Keratinocyte (primary cell): ENCODE data around the gene CNTNAP2. TPM values are rescaled to one million over a fixed set of nuclear protein-coding genes. Genes with fewer than 3 reads are reported as not detected.

Experiments used
- DNase-seq: peaks from one replicate; pipeline ENCODE4 v3.0.0-alpha.2; 2011; ENCODE audit warnings: low read depth, missing footprints, low spot score
- FAIRE-seq: peaks from 2 replicates; lab custom pipeline; 2011; peaks lifted over from hg19 to GRCh38; lab: Jason Lieb, UNC
- H2AFZ ChIP-seq: 2 replicates; pipeline ENCODE4 v1.6.0; 2012; ENCODE audit warnings: low read length, control low read depth, inconsistent platforms; ENCODE audit not compliant: control insufficient read depth
- H3K27ac ChIP-seq: 2 replicates; pipeline ENCODE4 v1.5.1; 2011; ENCODE audit warnings: low read length; ENCODE audit not compliant: control insufficient read depth, insufficient read depth
- H3K27me3 ChIP-seq: 3 replicates; pipeline ENCODE4 v1.6.0; 2011; ENCODE audit warnings: low read length; ENCODE audit not compliant: control insufficient read depth, insufficient read depth; ENCODE audit errors: extremely low read depth
- H3K36me3 ChIP-seq, 2 experiments: 2 replicates in 1 of 2; 3 replicates in 1 of 2; pipeline ENCODE4 v1.5.1; 2011; ENCODE audit warnings: low read length in 2 of 2, mild to moderate bottlenecking in 1 of 2; ENCODE audit not compliant: control insufficient read depth in 2 of 2, insufficient read depth in 2 of 2; ENCODE audit errors: extremely low read depth in 1 of 2
- H3K4me1 ChIP-seq: 3 replicates; pipeline ENCODE4 v1.5.1; 2011; ENCODE audit warnings: low read length; ENCODE audit not compliant: control insufficient read depth, insufficient read depth; ENCODE audit errors: extremely low read depth
- H3K4me2 ChIP-seq: 3 replicates; pipeline ENCODE4 v1.6.0; 2011; ENCODE audit warnings: low read depth, low read length; ENCODE audit not compliant: control insufficient read depth, insufficient read depth; ENCODE audit errors: extremely low read depth
- H3K4me3 ChIP-seq, 3 experiments: fragments of 200-600 bp in 1 of 3; sonication (generic) in 1 of 3; 2 replicates in 2 of 3; 3 replicates in 1 of 3; pipeline ENCODE4 v1.5.1; 2011 to 2016; ENCODE audit warnings: low read length in 3 of 3, mild to moderate bottlenecking in 3 of 3, control low read depth in 2 of 3, inconsistent platforms in 1 of 3, low read depth in 1 of 3, mixed read lengths in 1 of 3, mixed run types in 1 of 3, moderate library complexity in 1 of 3; ENCODE audit not compliant: control insufficient read depth in 2 of 3, insufficient read depth in 2 of 3; ENCODE audit errors: extremely low read depth in 1 of 3
- H3K79me2 ChIP-seq: 2 replicates; pipeline ENCODE4 v1.6.0; 2012; ENCODE audit warnings: low read length; ENCODE audit not compliant: control insufficient read depth, insufficient read depth
- H3K9ac ChIP-seq: 3 replicates; pipeline ENCODE4 v1.6.0; 2011; ENCODE audit warnings: low read length; ENCODE audit not compliant: control insufficient read depth, insufficient read depth; ENCODE audit errors: extremely low read depth
- H3K9me1 ChIP-seq: 3 replicates; pipeline ENCODE4 v1.6.0; 2011; ENCODE audit warnings: low read length; ENCODE audit not compliant: control insufficient read depth, insufficient read depth; ENCODE audit errors: extremely low read depth
- H3K9me3 ChIP-seq: 2 replicates; pipeline ENCODE4 v1.5.1; 2012; ENCODE audit warnings: low read depth, low read length; ENCODE audit not compliant: control insufficient read depth
- H4K20me1 ChIP-seq: 3 replicates; pipeline ENCODE4 v1.6.0; 2011; ENCODE audit warnings: low read length; ENCODE audit not compliant: control insufficient read depth, insufficient read depth; ENCODE audit errors: extremely low read depth
- EZH2 ChIP-seq: IDR thresholded peaks from one replicate; pipeline ENCODE4 v1.6.1; 2012; ENCODE audit warnings: inconsistent platforms, mild to moderate bottlenecking, low read length, moderate library complexity
- dilution Hi-C: fragments of 300-500 bp; cut with MboI; formaldehyde crosslinking; loops from one replicate; pipeline ENCODE4 v1.7.0; 2020; ENCODE audit warnings: low sequenced_read_pairs; ENCODE audit not compliant: extremely low pct_ligation_motif_present
- polyA plus RNA-seq, 5 experiments: library from polyadenylated mRNA; depleted of rRNA in 3 of 5; stranded (reverse) in 3 of 5; stranded (forward) in 1 of 5; unstranded in 1 of 5; fragments of >200 nt; gene quantifications; 1 replicate in 1 of 5; 2 replicates in 3 of 5; 3 replicates in 1 of 5; pipeline versions ENCODE4 v1.2.1 to v1.2.3, GENCODE V29; 2011 to 2012; ENCODE audit warnings: missing spikeins in 2 of 5, low read depth in 1 of 5, low replicate concordance in 1 of 5
- TF ChIP-seq, protein P1 (sequence below), 3 experiments: IDR thresholded peaks in 1 of 3; conservative IDR thresholded peaks in 1 of 3; optimal IDR thresholded peaks in 1 of 3; 2 replicates in 2 of 3; 3 replicates in 1 of 3; pipeline versions ENCODE3 to v1.5.1; 2011; ENCODE audit warnings: low read length in 3 of 3, mild to moderate bottlenecking in 3 of 3, moderate library complexity in 2 of 3, control low read depth in 1 of 3, inconsistent platforms in 1 of 3; ENCODE audit not compliant: insufficient read depth in 2 of 3; ENCODE audit errors: extremely low read depth in 1 of 3

Gene CNTNAP2
- polyA plus RNA-seq, 1 donor (not counting 4 experiments of a cell fraction or from before 2014, with no cell fraction given), result 1.4 TPM

DNA sequence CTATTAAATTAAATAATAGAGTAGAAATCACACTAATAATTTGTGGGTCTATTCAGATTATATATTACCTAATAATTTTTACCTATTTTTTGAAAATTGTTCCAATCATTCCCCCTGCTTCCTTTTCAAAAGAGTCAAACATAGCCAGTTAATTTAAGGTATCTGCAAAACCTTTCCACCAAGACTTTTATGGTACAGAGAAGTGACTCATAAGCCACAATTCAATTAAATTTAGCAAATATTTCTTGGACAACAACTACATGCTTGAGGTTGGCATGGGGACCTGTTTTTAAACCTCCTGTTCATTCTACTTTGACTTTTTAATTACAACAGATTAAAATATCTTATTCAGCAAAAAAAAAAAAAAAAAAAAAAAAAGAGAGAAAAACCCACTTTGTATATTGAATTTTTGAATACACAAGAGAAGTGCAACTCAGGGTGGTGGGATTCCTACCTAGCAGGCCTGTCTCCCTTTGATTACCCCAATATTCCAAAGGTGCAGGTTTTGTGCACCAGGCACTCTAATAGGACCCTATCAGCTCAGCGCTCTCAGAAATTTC, 2172.1 kb downstream of the CNTNAP2 start:
- dilution Hi-C loops, result no loop called here
- Histone ChIP-seq H3K9ac (no peak overlapping the region), H3K36me3 (no peaks in the 10 kb centered on the region), H4K20me1 (no peaks in the 10 kb centered on the region), H3K27me3 (no peaks in the 10 kb centered on the region), H3K9me3 (no peaks in the 10 kb centered on the region), H3K9me1 (no peaks in the 10 kb centered on the region), H3K4me2 (no peak overlapping the region), H3K79me2 (no peaks in the 10 kb centered on the region), H3K4me3 (no peak overlapping the region), H3K27ac (no peak overlapping the region), H2AFZ (no peak overlapping the region), H3K4me1 (no peaks in the 10 kb centered on the region)
- TF ChIP-seq EZH2, result no peak
- TF ChIP-seq, protein P1, sequence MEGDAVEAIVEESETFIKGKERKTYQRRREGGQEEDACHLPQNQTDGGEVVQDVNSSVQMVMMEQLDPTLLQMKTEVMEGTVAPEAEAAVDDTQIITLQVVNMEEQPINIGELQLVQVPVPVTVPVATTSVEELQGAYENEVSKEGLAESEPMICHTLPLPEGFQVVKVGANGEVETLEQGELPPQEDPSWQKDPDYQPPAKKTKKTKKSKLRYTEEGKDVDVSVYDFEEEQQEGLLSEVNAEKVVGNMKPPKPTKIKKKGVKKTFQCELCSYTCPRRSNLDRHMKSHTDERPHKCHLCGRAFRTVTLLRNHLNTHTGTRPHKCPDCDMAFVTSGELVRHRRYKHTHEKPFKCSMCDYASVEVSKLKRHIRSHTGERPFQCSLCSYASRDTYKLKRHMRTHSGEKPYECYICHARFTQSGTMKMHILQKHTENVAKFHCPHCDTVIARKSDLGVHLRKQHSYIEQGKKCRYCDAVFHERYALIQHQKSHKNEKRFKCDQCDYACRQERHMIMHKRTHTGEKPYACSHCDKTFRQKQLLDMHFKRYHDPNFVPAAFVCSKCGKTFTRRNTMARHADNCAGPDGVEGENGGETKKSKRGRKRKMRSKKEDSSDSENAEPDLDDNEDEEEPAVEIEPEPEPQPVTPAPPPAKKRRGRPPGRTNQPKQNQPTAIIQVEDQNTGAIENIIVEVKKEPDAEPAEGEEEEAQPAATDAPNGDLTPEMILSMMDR (optimal IDR thresholded peaks at IDR 0.05 in 1 of 3, IDR thresholded peaks at IDR 0.05 in 1 of 3, conservative IDR thresholded peaks at IDR 0.05 in 1 of 3; ENCODE audit: extremely low read depth in 1 of 3, insufficient read depth in 2 of 3, low read length in 3 of 3), result no peak
- FAIRE-seq, result no peak
- no peak for DNase-seq

DNA sequence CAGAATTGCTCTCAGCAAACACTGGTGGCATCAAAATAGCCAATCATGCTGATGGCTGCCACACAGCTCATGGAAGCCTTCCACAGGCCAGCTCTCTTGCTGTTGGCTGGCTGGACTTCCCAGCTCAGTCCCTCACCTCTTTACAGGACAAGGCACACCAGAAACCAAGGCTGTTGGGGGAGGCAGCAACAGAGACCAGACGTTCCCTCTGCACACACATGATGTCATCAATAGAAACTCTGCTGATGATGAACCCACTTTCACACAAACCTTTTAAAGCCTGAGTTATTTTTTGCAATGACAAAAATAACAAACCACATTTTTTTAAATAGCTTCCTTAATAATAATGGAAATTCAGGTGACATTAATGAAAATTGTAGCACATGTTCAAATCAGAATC, 2173.0 kb downstream of the CNTNAP2 start:
- TF ChIP-seq, protein P1 (optimal IDR thresholded peaks at IDR 0.05 in 1 of 3, IDR thresholded peaks at IDR 0.05 in 1 of 3, conservative IDR thresholded peaks at IDR 0.05 in 1 of 3; ENCODE audit: extremely low read depth in 1 of 3, insufficient read depth in 2 of 3, low read length in 3 of 3), result no peak
- no peak for TF ChIP-seq EZH2
- Histone ChIP-seq H3K27ac (no peak overlapping the region), H3K36me3 (no peaks in the 10 kb centered on the region), H3K9me1 (no peaks in the 10 kb centered on the region), H3K4me3 (no peak overlapping the region), H3K27me3 (no peaks in the 10 kb centered on the region), H3K9ac (no peak overlapping the region), H2AFZ (no peak overlapping the region), H4K20me1 (no peaks in the 10 kb centered on the region), H3K79me2 (no peaks in the 10 kb centered on the region), H3K9me3 (no peaks in the 10 kb centered on the region), H3K4me2 (no peak overlapping the region), H3K4me1 (no peaks in the 10 kb centered on the region)
- dilution Hi-C loops, result no loop called here
- no peak for FAIRE-seq
- DNase-seq, result no peak
